Liver (tissue), 3 donors: ENCODE data around the gene MYO7A.

Source experiments
- ATF3 ChIP-seq: IDR thresholded peaks from 2 replicates; pipeline ENCODE4 v1.6.1; 2016; ENCODE audit warnings: antibody characterized with exemption
- CTCF ChIP-seq: fragments of 150-350 bp; IDR thresholded peaks from 2 replicates; pipeline ENCODE4 v1.5.1; 2017; ENCODE audit warnings: improper control_type of control experiment, low read depth, low read length; ENCODE audit not compliant: missing input control
- RAD21 ChIP-seq, 2 donors: IDR thresholded peaks; 2 replicates each; pipeline ENCODE4 v1.6.1; 2016; ENCODE audit warnings: antibody characterized with exemption in 2 of 2, mild to moderate bottlenecking in 2 of 2
- REST ChIP-seq: IDR thresholded peaks from 2 replicates; pipeline ENCODE4 v1.6.1; 2016; ENCODE audit warnings: antibody characterized with exemption, mild to moderate bottlenecking
- SP1 ChIP-seq: IDR thresholded peaks from 2 replicates; pipeline ENCODE4 v1.6.1; 2018; ENCODE audit warnings: antibody characterized with exemption, mild to moderate bottlenecking
- YY1 ChIP-seq: IDR thresholded peaks from 2 replicates; pipeline ENCODE4 v1.6.1; 2016; ENCODE audit warnings: antibody characterized with exemption, mild to moderate bottlenecking
- donor health status: healthy.
- donor health status: healthy.

- no peak for TF ChIP-seq CTCF
- no peak for TF ChIP-seq REST
- TF ChIP-seq SP1, result no peak
- no peak for TF ChIP-seq YY1
- TF ChIP-seq ATF3, result no peak
- no peak for TF ChIP-seq RAD21 (IDR thresholded peaks at IDR 0.05)
These were observed 23.9 kb downstream of the MYO7A start for GRCh38 chr11:77151804-77152509.
